ENCODE data around the gene CASP7.

- TF ChIP-seq CTCF (IDR thresholded peaks at IDR 0.05) (no peak), POLR2AphosphoS5 (IDR thresholded peaks at IDR 0.05; ENCODE audit: low read depth, low read length) (no peak), TCF7L2 (IDR thresholded peaks at IDR 0.05; ENCODE audit: low read depth, low read length) (no peak), REST (IDR thresholded peaks at IDR 0.05; ENCODE audit: insufficient read depth in 1 of 2, low read depth in 2 of 2, low read length in 1 of 2) (no peak), SIN3A (IDR thresholded peaks at IDR 0.05; ENCODE audit: borderline replicate concordance, insufficient read depth, low read depth, low read length) (no peak)
These were observed 74.4 kb downstream of the CASP7 start for GRCh38 chr10:113754125-113754524.

All from Panc1 (cell line).